22Rv1 (cell line): ENCODE measurements around the gene LLGL1.
"Not testable (repeated sequence)": the region's sequence is repeated elsewhere in the genome, so short reads cannot be mapped to it uniquely, and the experiment has no call there.

Source experiments
- H3K27ac ChIP-seq: fragments of 450-650 bp; 2 replicates; pipeline ENCODE4 v1.5.1; 2017
- CTCF ChIP-seq: fragments of 450-650 bp; IDR thresholded peaks from 2 replicates; pipeline ENCODE4 v1.5.1; 2017; ENCODE audit warnings: mild to moderate bottlenecking
- ZFX ChIP-seq: fragments of 450-650 bp; IDR thresholded peaks from 2 replicates; pipeline ENCODE4 v1.6.1; 2017; ENCODE audit warnings: antibody characterized with exemption, borderline replicate concordance

The LLGL1 gene

GRCh38 chr17:18206962-18207361 is 18.5 kb upstream of the LLGL1 start:
- no peak overlapping the region for H3K27ac ChIP-seq
- TF ChIP-seq ZFX (no peak), CTCF (no peak)

- H3K27ac ChIP-seq, result no peak overlapping the region
Measured at GRCh38 chr17:18208092-18208491, 17.3 kb upstream of the LLGL1 start.

GRCh38 chr17:18213666-18214270 is 11.7 kb upstream of the LLGL1 start:
- no peak for TF ChIP-seq ZFX
- TF ChIP-seq CTCF, result no peak
- no peak overlapping the region for H3K27ac ChIP-seq

More at GRCh38 chr17:18208092-18208491, 17.3 kb upstream of the LLGL1 start:
- TF ChIP-seq CTCF, result no peak
- no peak for TF ChIP-seq ZFX

- H3K27ac ChIP-seq, result not testable (repeated sequence)
Measured at GRCh38 chr17:18216906-18217305, 8.5 kb upstream of the LLGL1 start.

- no peak overlapping the region for H3K27ac ChIP-seq
Measured at GRCh38 chr17:18217412-18218015, 7.9 kb upstream of the LLGL1 start.

GRCh38 chr17:18218756-18219415 is 6.5 kb upstream of the LLGL1 start:
- TF ChIP-seq ZFX, result no peak
- no peak overlapping the region for H3K27ac ChIP-seq

More at GRCh38 chr17:18217412-18218015, 7.9 kb upstream of the LLGL1 start:
- TF ChIP-seq CTCF, result peak; percentile 93
- no peak for TF ChIP-seq ZFX

GRCh38 chr17:18224053-18224386 is 1.4 kb upstream of the LLGL1 start:
- H3K27ac ChIP-seq, result no peak overlapping the region
- TF ChIP-seq ZFX (no peak), CTCF (no peak)

- no peak for TF ChIP-seq CTCF
- no peak for TF ChIP-seq ZFX
- H3K27ac ChIP-seq, result no peak overlapping the region
Measured at GRCh38 chr17:18224387-18225120, 881 bp upstream of the LLGL1 start.
